Skin of body (tissue), 2 donors: Measurements from ENCODE around the gene DBP. TPM values are rescaled to one million over a fixed set of nuclear protein-coding genes. Genes with fewer than 3 reads are reported as not detected.

Experiments used
- DNase-seq: peaks from one replicate; lab custom pipeline; 2025; lab: John Stamatoyannopoulos, UW
- total RNA-seq: library from RNA; depleted of rRNA; stranded (reverse); fragments of >200 nt; gene quantifications from one replicate; pipeline ENCODE4 v1.2.3, GENCODE V29; 2014

The DBP gene
- total RNA-seq, 1 donor from 2014 or later: 5.7 TPM

DNA sequence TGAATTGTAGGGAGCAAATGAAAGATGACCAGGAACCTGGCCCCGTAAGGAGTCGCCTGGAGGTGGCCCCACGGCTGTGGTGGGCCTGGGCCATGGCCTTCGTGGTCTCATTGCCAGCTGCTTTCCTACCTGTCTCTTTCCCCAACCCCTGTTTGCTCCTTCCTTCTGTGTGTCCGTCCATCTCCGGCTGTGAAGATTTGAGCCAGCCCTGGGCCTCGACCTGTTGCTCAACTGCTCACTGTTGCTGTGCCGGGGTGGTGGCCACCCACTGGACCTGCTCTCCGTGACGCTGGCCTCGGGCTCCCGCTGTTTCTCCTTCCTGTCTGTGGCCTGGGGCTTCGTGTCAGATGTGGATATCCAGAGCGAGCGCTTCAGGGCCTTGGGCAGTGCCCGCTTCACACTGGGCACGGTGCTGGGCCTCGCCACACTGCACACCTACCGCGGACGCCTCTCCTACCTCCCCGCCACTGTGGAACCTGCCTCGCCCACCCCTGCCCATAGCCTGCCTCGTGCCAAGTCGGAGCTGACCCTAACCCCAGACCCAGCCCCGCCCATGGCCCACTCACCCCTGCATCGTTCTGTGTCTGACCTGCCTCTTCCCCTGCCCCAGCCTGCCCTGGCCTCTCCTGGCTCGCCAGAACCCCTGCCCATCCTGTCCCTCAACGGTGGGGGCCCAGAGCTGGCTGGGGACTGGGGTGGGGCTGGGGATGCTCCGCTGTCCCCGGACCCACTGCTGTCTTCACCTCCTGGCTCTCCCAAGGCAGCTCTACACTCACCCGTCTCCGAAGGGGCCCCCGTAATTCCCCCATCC is 8.5 kb downstream of the DBP start:
- DNase-seq: no peak

DNA sequence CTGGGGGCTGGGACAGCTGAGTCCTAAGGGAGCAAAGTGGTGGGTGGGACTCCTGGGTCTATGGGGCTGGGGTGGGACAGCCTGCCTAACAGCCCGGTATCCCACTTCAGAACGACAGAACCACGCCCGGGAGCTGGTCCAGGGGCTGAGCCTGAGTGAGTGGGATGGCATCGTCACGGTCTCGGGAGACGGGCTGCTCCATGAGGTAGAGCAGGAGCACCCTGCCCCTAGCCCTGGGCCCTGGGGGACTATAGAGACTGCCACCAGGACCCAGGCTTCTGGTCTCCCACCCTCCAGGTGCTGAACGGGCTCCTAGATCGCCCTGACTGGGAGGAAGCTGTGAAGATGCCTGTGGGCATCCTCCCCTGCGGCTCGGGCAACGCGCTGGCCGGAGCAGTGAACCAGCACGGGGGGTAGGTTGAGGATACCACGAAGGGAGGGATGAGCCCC is 9.3 kb downstream of the DBP start:
- no peak for DNase-seq

DNA sequence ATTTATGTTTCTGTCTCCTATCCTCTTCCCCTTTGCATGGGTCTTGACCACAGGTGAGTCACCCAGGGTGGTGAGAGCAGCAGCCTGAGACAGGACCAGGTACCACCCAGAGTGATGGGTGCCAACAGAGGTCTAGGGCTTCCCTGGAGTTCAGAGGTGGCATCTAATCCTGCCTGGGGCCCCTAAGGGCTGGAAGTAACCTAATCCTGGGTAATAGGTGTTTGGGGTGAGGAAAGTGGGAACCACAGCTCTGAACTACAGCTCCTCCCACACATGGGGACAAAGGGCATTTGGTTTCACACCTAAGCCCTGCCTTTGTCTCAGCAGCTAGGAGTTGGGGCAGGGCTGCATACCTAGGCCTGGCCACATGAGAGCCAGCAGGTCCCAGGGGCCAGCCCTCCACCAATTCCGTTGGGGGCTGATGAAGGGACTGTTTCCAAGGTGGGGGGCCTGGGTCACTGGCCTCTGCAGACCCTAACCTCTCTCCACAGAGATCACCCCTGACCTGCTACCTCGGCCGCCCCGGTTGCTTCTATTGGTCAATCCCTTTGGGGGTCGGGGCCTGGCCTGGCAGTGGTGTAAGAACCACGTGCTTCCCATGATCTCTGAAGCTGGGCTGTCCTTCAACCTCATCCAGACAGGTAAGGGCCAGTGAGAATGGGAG is 9.8 kb downstream of the DBP start:
- no peak for DNase-seq

DNA sequence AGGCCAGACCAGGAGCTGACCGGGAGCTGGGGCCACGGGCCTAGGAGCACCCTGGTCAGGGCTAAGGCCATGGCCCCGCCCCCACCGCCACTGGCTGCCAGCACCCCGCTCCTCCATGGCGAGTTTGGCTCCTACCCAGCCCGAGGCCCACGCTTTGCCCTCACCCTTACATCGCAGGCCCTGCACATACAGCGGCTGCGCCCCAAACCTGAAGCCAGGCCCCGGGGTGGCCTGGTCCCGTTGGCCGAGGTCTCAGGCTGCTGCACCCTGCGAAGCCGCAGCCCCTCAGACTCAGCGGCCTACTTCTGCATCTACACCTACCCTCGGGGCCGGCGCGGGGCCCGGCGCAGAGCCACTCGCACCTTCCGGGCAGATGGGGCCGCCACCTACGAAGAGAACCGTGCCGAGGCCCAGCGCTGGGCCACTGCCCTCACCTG is 11.3 kb downstream of the DBP start:
- DNase-seq: no peak

DNA sequence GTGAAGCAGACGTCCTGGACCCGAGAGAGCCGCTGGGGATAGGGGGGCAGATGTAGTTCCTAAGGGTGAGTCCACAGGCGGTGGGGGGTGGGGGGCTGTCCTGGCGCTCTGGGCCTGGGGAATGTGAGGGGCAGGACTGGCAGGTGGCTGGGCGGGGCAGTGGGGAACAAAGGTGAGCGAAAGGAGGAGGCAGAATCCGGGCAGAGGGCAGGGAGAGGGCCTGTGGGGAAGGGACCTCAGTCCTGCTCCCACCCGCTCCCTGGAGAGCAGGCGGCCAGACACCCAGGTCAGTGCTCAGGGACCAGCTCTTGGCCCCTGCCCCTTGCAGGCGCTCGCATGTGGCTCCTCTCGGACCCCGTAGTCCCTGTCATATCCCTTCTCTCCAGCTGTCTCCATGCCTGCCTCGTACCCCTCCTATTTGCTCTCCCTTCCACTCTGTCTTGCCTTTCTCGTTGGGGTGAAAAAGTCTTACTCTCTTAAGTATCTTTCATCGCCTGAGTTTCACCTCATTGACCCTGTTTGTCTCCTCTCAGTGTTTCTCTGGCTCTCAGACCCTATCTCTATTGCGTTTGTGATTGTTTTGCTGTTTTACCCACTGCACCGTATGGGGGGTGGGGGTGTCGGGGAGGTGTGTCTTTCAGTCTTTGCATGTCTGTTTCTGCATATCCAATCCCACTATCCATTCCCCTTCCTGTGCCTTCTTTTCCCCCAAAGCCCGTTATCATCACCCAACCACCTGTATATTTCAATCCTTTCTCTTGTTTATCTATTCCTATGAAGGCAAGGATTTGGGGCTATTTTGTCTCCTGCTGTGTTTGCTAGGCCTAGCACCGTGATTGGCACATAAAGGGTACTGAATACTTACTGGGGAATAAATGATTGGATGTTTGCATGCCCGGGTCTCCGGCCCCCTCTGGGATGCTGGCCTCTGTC is 12.1 kb downstream of the DBP start:
- no peak for DNase-seq

DNA sequence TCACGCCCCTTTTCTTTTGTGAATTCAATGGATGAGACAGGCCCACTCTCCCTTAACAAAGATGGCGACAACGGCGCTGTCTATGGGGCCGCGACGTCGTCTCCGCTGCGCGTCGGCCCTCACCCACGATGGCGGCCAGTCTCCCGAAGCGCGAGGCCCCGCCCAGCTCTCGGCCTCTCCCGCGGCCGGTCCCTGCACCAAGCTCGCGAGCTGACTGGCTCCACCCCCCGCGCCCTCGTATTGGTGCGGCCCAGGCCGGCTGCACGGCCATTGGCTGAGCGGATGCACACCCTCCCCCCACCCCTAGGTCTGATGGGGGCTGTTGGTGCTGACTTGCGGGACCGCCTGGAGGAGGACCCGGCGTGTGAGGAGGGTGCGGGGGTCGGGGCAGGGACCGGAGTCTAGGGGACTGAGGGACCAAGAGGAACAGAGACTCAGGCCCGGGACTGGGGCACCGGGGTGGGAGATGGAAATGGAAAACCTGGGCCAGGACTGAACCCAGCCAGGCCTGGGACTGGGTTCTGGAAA is 13.0 kb downstream of the DBP start:
- peak; percentile 97 for DNase-seq

DNA sequence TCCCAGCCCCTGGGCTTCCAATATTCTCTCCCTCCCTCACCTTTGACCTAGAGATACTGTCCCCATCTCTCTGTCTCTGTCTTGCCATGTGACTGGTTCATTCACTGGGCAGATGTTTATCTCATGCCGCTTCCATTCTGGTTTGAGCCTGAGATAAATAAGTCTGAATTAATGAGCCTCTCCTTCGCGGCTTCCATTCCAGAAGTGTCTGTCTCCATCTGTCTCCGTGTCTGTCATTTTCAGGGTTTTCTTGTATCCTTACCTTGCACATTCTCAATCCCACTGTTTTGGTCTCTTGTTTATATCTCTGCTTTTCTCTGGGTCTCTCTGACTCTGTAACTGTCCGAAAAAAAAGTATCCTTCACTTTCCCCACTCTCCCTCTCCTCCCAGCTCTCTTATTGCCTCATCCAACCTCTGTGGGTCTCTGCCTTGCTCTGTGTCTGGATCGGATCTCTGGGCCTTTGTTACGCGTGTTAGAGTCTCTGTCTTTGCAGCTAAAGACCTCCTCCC is 13.6 kb downstream of the DBP start:
- DNase-seq: no peak

DNA sequence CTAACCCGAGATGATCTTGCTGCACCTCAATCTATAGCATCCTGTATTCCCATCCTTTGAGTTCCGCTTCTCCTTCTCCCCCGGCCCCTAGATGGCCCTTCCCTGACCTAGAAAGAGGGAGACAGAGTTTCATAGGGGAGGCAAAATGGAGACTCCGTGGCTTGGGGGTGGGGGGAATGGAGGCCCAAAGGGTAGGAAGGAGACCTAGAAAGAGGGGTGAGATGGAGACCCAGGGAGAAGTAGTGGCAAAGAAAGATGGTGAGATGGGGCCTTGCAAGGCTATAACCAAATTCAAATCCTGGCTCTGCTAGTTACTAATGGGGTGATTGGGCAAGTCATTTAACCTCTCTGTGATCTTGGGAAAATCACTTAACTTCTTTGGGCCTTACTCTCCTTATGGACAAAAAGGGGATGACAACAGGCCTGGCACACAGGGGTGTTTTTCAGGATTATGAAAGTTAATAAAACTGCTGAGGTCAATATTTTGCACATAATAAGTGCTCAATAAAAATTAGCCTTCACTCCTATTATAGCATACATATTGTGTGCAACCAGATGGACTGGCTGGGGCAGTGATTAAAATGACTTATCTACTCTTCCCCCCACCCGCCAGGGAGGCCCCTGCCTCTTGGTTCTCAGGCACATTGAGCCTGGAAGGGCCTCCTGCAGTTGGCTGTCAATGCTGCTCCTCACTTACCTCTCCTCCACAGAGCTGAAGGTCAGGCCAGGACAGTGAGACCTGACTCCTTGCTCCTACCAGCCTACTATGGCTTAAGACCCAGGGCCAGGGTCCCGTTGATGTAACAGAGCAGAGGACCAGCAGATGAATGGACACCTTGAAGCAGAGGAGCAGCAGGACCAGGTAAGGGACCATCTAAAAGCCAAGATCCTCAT is 17.2 kb downstream of the DBP start:
- no peak for DNase-seq

DNA sequence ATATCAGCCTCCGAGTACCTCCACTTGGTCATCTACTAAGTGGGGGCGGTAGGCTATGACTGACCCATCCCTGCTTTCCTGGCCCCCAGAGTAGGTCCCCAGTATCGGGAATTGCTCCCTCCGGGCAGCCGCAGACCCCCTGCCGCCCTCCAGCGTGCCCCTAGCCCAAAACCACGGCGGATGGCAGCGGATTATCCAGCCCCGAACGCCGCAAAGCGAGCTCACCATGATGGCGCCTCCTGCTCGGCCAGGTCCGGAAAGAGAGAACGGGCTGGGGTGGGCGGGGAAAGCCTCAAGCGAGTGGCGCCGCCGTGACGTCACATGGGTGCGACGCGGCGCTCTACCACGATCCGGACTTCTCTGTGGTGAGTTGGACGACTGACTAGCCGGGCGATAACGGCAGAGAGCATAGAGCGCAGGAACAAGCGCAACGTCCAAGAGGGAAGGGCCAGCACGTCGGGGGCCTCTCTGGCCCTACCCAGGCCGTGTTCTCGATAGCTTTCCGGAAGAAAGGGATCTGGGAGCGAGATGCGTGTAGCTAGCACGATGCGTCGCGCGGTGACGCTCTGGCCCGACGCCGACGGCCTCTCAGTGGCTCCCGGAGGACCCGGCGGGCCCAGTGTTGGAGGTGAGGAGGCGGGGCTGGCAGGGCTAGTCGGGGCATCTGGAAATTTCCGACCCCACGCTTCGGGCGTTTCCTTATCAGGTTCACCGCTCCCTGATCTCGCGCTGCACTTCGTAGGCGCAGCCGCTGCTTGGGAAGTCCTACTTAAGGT is 18.1 kb downstream of the DBP start, which contains the start of the genes RPL18 and SPHK2:
RPL18 (minus strand) TSS at position 263 of the 776 bp plus-strand sequence; CDS start at position 228, 35 bp downstream.
SPHK2 (plus strand) TSS at position 591 of the 776 bp plus-strand sequence. CDS start 1,009 bp downstream, outside the sequence.
- peak; percentile 100 for DNase-seq

DNA sequence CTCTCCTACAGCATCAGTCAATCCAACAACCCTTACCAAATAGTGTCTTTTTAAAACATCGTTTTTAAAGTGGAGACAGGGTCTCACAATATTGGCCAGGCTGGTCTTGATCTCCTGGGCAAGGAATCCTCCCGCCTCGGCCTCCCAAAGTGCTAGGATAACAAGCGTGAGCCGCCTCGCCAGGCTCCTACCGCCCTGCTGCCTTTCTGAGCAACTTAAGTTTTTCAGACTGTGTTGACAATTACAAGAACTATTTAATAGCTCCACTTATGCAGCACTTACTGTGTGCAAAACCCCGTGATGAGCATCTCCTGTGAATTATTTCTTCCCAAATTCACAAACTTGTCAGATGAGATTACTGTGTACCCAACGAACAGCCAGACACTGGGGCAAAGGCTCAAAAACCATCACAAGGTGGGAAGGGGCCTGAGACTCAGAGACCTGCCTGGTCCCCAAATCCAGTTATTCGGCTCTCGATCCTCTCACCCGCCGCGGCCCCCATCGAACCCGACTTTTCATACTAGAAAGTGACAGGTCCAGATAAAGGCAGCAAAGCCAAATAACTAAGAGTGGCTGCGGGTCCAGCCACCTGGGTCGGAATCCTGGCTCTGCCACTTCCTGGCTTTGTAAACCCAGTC is 18.8 kb downstream of the DBP start:
- DNase-seq: no peak

DNA sequence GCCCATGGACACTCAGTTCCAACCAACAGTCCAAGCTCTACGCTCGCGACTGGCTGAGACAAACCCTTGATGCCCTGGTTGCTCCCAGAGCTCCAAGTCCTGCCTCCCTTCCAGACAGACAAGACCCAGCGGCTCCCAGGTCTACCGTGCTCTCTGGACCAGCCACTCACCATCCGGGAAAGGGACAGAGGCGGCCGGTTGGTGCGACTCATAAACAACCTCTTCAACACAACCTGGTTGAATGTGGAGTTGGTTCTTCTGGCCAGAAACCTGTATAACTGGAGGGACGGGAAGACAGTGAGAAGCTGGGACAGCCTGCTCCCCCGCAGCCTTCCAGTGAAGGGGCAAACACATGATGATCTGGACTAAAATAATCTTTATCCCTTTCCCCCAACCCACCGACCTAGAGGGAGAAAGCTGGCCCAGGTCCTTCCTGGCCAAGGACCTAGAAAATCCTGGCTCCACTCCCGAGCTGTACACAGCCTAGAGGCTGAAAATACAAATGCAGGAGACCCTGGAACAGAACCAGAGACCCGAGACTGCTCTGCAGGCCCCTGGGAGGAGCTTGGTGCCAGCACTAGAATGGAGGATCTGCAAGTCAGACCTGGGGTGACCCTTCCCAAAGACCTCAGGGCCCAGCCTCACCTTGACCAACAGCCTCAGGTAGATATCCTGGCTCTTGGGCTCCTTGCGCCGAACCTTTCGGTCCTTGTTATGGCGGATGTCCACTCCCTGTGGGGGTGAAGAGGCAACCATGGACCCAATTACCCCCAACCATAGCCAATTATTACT is 19.8 kb downstream of the DBP start:
- DNase-seq: no peak

DNA sequence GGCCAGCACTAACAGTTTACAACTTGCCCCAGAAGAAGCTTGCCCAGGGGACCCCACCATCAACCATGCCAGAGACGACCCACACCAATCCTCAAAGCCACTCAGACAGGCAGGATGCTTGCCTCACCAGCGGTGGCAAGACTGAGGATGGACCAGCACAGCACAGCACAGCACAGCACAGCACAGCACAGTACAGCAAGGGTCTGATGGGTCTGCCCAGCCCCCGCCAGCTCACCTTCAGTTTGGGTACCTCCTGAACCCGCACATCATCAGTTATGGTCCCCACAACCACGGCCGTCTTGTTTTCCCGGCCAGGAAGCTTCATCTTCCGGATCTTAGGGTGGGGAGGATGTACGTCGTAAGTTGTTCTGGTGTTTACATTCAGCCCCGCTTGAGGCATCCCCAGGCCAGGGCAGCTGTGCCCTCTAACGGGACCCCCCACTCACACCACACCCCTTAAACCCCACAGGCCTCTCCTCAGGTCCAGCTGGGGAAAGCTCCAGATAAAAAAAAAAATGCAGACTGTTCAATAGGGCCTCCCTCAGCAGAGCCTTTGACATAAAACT is 20.6 kb downstream of the DBP start:
- DNase-seq: no peak

DNA sequence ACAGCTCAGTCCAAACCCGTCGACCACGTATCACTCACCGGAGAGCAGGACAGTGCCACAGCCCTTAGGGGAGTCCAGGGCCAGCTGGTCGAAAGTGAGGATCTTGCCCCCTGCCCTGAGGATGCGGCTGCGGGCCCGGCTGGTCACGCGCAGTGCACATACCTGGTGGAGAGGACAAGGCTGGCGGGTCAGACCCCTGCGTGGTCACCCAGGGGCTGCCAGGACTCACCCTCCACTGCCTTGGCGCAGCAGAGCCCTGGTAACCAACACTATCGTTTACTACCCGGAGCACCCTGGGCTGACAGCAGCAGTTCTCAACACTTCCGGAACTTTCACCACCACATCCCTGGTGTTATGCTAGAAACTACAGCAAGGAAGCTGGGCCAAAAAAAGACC is 21.1 kb downstream of the DBP start:
- DNase-seq: no peak

DNA sequence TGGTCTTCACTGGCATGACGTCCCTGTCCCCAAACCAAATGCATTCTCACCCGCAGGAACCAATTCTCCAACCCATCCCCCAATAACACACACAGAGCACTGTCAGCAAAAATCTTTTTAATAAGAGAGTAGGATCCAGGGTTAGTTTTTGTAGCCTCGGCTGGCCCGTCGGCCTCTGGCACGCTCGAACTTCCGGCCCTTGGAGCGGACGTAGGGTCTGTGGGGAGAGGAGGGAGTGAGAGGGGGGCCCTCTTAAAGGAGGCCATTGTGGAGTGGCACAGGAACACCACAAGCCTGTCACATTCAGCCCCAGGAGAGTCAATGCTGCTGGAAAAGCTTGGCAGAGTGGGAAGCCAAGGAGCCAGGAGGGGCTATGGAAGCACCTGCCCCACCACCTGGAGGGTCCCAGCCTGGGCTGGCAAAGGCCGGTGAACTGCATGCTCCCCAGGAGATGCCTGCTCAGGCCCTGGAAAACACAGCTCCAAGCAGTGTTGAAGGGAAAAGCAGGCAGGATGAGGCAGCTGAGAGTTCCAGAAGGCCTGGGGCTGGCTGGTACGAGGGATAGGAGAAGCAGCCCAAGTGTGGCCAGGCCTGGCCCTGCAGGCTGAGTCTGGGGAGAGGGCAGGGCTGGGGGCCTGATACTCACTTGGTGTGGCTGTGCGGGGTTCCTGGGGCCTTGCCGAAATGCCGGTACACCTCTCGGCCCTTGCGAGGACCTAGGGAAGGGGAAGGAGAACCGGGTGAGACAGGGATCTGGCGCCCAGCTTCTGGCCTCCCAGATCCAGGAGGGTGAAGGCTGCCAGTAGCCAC is 21.7 kb downstream of the DBP start:
- DNase-seq: no peak

DNA sequence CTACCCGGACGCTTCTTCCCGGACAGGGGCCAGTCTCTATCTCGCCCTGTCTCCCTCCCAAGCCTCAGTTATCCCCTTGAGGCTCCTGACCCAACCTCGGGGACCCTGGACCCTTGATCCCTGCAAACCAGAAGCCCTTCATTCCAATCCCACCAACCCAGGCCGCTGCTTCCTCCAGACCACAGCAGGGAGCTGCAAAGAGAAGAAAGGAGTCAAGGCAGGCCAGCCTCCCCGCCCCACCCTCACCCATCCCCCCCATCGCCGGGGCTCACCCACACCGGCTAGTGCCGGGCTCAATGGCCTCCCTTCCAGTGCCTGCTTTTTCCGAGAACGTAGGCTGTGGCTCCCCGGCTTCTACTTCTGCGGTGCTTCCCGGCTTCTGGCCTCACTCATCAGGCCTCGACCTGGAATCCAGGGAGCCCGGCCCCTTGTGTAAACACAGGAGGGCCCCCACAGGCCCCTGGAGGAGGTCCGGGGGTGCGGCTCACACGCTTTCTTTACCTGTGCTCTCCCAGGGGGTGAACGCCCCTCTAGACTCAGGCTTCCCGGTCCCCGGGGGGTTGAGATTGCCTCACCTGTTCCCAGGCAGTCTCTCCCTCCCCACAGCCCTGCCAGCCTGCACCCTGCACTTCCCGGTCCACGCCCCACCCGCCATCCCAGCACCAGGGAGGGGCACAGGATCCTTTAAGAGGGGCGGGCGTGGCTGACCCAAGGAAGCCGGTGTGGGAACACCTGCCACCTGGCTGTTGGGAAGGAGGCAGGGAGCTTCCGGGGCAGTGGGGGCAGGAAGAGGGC is 22.5 kb downstream of the DBP start, which contains the start of gene FAM83E:
FAM83E (minus strand) TSS at position 641 of the 795 bp plus-strand sequence. CDS start 1,704 bp downstream, outside the sequence.
- no peak for DNase-seq
